Smooth muscle cell (in vitro differentiated cells): ENCODE data around the gene PDE6A. TPM values are rescaled to one million over a fixed set of nuclear protein-coding genes. Genes with fewer than 3 reads are reported as not detected.

ENCODE experiments used
- DNase-seq: peaks from one replicate; lab custom pipeline; 2025; ENCODE audit not compliant: unreplicated experiment; lab: John Stamatoyannopoulos, UW
- H2AFZ ChIP-seq: fragments of 200-600 bp; sonication (generic); 2 replicates; pipeline ENCODE4 v1.6.0; 2016; ENCODE audit warnings: antibody characterized with exemption, low read depth, mild to moderate bottlenecking
- H3F3A ChIP-seq: fragments of 200-600 bp; sonication (generic); 2 replicates; pipeline ENCODE4 v1.6.0; 2017; ENCODE audit warnings: antibody characterized with exemption, low read depth
- H3K27ac ChIP-seq: fragments of 200-600 bp; sonication (generic); 2 replicates; pipeline ENCODE4 v1.5.1; 2016; ENCODE audit warnings: low read depth, mild to moderate bottlenecking
- H3K27me3 ChIP-seq: fragments of 200-600 bp; sonication (generic); 2 replicates; pipeline ENCODE4 v1.6.1; 2016; ENCODE audit warnings: low read depth, mild to moderate bottlenecking
- H3K36me3 ChIP-seq: fragments of 200-600 bp; sonication (generic); 2 replicates; pipeline ENCODE4 v1.5.1; 2016; ENCODE audit warnings: low read depth
- H3K4me1 ChIP-seq: fragments of 200-600 bp; sonication (generic); 2 replicates; pipeline ENCODE4 v1.5.1; 2016; ENCODE audit warnings: low read depth
- H3K4me2 ChIP-seq: fragments of 200-600 bp; sonication (generic); 2 replicates; pipeline ENCODE4 v1.6.0; 2016; ENCODE audit warnings: mild to moderate bottlenecking
- H3K4me3 ChIP-seq: fragments of 200-600 bp; sonication (generic); 2 replicates; pipeline ENCODE4 v1.5.1; 2016; ENCODE audit warnings: mild to moderate bottlenecking
- H3K79me2 ChIP-seq: fragments of 200-600 bp; sonication (generic); 2 replicates; pipeline ENCODE4 v1.6.0; 2016; ENCODE audit warnings: low read depth, mild to moderate bottlenecking
- H3K9ac ChIP-seq: fragments of 200-600 bp; sonication (generic); 2 replicates; pipeline ENCODE4 v1.6.0; 2016; ENCODE audit warnings: low read depth
- H3K9me3 ChIP-seq: fragments of 200-600 bp; sonication (generic); replicated peaks from 2 replicates; pipeline ENCODE4 v1.5.1; 2016; ENCODE audit warnings: low read depth
- H4K20me1 ChIP-seq: fragments of 200-600 bp; sonication (generic); 2 replicates; pipeline ENCODE4 v1.6.0; 2016; ENCODE audit warnings: low read depth
- CTCF ChIP-seq: fragments of 200-600 bp; sonication (generic); IDR thresholded peaks from 2 replicates; pipeline ENCODE4 v1.5.1; 2017; ENCODE audit warnings: borderline replicate concordance, mild to moderate bottlenecking, antibody characterized with exemption; ENCODE audit not compliant: insufficient read depth, poor library complexity, severe bottlenecking
- WGBS: methylation state at CpG from one replicate; pipeline ENCODE4 v1.1.7; 2016; ENCODE audit warnings: low lambda C conversion rate; 5-methylcytosine and 5-hydroxymethylcytosine counted together
- polyA plus RNA-seq: library from polyadenylated mRNA; unstranded; fragments of >200 nt; fragmentation: Nextera tagmentation; extraction: Ambion mirVana; gene quantifications from 2 replicates; pipeline ENCODE4 v1.2.1, GENCODE V29; 2016
- total RNA-seq: library from RNA; depleted of rRNA; stranded (reverse); fragments of >200 nt; gene quantifications from 2 replicates; pipeline ENCODE4 v1.2.3, GENCODE V29; 2014

PDE6A gene
- total and polyA plus RNA-seq, 2 experiments from 2014 or later, result 0.05 TPM; not detected in 1

DNA sequence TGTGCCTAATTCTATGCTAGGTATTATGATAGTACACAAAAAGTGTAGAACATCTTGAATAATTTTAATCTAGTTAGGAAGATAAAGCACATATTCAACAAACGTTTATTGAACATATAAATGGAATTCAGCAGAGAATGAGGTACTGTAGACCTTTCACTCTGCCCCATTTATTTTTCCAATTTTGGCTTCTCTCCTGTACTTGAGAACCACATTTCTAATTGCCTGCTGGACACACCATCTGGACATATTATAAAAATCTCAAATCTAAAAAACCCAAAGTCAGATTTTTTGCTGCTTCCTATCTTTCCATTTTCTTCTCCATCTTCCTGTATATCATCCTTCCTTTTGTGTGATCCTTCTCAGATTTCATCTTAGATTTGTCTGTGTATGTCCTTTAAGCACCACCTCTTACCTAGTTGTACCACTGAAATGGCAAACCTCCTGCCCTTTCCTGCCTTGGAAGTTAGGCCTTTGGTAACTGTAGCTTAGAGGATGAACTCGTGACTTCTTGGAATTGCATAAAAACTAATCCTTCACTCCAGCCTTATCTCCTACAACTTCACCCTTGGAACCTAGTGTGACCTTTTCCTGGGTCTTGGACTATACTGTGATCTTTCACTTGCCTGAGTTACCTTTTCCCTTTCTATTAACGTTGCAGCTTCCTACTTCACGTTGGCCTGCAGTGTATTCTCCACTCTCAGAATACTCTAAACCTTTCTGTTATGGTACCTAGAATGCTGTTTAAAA is 24.8 kb upstream of the PDE6A start:
- Histone ChIP-seq H3K27ac (no peak overlapping the region), H3K9me3 (no peaks in the 10 kb centered on the region), H3K9ac (no peak overlapping the region), H3F3A (no peaks in the 10 kb centered on the region), H3K4me2 (no peak overlapping the region), H3K4me1 (no peaks in the 10 kb centered on the region), H2AFZ (no peak overlapping the region), H3K36me3 (no peaks in the 10 kb centered on the region), H3K27me3 (no peaks in the 10 kb centered on the region), H4K20me1 (peaks cover 4% of the 10 kb centered on the region), H3K4me3 (no peak overlapping the region), H3K79me2 (peaks cover 9% of the 10 kb centered on the region)
- WGBS, result 90% methylated on average over 4 of the region's 4 CpGs
- TF ChIP-seq CTCF, result no peak
- DNase-seq, result no peak

GRCh38 chr5:149966946-149967345 is 22.4 kb upstream of the PDE6A start:
- 95% methylated on average over 3 of the region's 3 CpGs for WGBS
- H3K4me2 ChIP-seq, result no peak overlapping the region
- no peaks in the 10 kb centered on the region for H3K27me3 ChIP-seq

GRCh38 chr5:149963729-149964128 is 19.1 kb upstream of the PDE6A start:
- H3K4me1 ChIP-seq, result peaks cover 14% of the 10 kb centered on the region
- H3K4me3 ChIP-seq, result no peak overlapping the region
- WGBS, result 98% methylated on average over 3 of the region's 3 CpGs
- no peak for DNase-seq
- no peak overlapping the region for H3K9ac ChIP-seq
- H2AFZ ChIP-seq, result no peak overlapping the region
- H4K20me1 ChIP-seq, result peaks cover 3% of the 10 kb centered on the region
- H3K9me3 ChIP-seq, result no peaks in the 10 kb centered on the region
- H3K27me3 ChIP-seq, result no peaks in the 10 kb centered on the region
- no peak for TF ChIP-seq CTCF
- H3K27ac ChIP-seq, result no peak overlapping the region
- H3K79me2 ChIP-seq, result peaks cover 4% of the 10 kb centered on the region
- H3K36me3 ChIP-seq, result no peaks in the 10 kb centered on the region
- H3F3A ChIP-seq, result peaks cover 7% of the 10 kb centered on the region
- no peak overlapping the region for H3K4me2 ChIP-seq

More at GRCh38 chr5:149966946-149967345, 22.4 kb upstream of the PDE6A start:
- no peaks in the 10 kb centered on the region for H3K36me3 ChIP-seq
- H3K4me3 ChIP-seq, result no peak overlapping the region
- H3K4me1 ChIP-seq, result no peaks in the 10 kb centered on the region
- TF ChIP-seq CTCF, result no peak
- H3K79me2 ChIP-seq, result peaks cover 7% of the 10 kb centered on the region
- H3F3A ChIP-seq, result no peaks in the 10 kb centered on the region
- H3K9me3 ChIP-seq, result no peaks in the 10 kb centered on the region
- no peak for DNase-seq
- no peak overlapping the region for H2AFZ ChIP-seq
- H3K27ac ChIP-seq, result no peak overlapping the region
- H3K9ac ChIP-seq, result no peak overlapping the region
- H4K20me1 ChIP-seq, result peaks cover 7% of the 10 kb centered on the region

DNA sequence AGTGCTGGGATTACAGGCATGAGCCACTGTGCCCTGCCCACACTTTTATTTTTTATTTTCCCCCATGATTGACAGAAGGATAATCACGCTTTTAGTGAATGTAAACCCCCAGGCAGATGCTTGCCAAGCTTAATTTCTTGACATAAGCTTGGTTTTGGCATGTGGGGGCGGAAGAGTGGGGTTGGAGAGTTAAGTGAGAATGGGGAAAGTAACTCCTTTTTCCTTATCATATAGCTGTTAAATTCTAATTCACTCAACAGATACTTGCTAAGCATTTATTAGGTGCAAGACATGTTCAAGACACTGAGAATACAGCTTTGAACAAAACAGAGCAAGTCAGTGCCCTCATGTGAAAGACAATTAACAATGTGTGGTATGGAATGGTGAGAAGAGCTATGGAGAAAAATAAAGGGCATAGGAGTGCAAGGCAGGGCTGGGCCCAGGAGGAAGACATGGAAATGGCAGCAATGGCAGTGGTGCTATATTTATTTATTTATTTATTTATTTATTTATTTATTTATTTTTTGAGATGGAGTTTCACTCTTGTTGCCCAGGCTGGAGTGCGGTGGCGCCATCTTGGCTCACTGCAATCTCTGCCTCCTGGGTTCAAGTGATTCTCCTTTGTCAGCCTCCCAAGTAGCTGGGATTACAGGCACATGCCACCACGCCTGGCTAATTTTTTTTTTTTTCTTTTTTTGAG is 18.2 kb upstream of the PDE6A start:
- no peak overlapping the region for H3K27ac ChIP-seq
- no peak for TF ChIP-seq CTCF
- no peak overlapping the region for H3K4me3 ChIP-seq
- peaks cover 7% of the 10 kb centered on the region for H3F3A ChIP-seq
- peaks cover 3% of the 10 kb centered on the region for H4K20me1 ChIP-seq
- no peaks in the 10 kb centered on the region for H3K79me2 ChIP-seq
- 84% methylated on average over 5 of the region's 5 CpGs for WGBS
- DNase-seq, result no peak
- no peaks in the 10 kb centered on the region for H3K27me3 ChIP-seq
- H3K9ac ChIP-seq, result no peak overlapping the region
- no peak overlapping the region for H2AFZ ChIP-seq
- H3K9me3 ChIP-seq, result no peaks in the 10 kb centered on the region
- H3K4me2 ChIP-seq, result no peak overlapping the region
- H3K4me1 ChIP-seq, result peaks cover 14% of the 10 kb centered on the region
- no peaks in the 10 kb centered on the region for H3K36me3 ChIP-seq
